ENCODE data around the gene BLACAT1. TPM values are rescaled to one million over a fixed set of nuclear protein-coding genes. Genes with fewer than 3 reads are reported as not detected.

The BLACAT1 gene
- total and polyA plus RNA-seq, 2 of the 13 experiments (the other 11 are each of a cell fraction or from before 2014, with no cell fraction given), result 1.2 to 2.8 TPM

- TF ChIP-seq ZNF674 (CRISPR knock-in tag; IDR thresholded peaks at IDR 0.05; ENCODE audit: low read depth), result no peak
- TF ChIP-seq PLSCR1 (CRISPR knock-in tag; IDR thresholded peaks at IDR 0.05; ENCODE audit: borderline replicate concordance), result no peak
- peak; percentile 65; the same call in 1 of the 2 replicates for TF ChIP-seq HIC2 (CRISPR knock-in tag; IDR thresholded peaks at IDR 0.05; ENCODE audit: low read depth)
- no peak for TF ChIP-seq CHD2 (IDR thresholded peaks at IDR 0.05; ENCODE audit: low read depth, low read length)
- no peak for TF ChIP-seq ZNF740 (CRISPR knock-in tag; IDR thresholded peaks at IDR 0.05)
- TF ChIP-seq NRL (CRISPR knock-in tag; IDR thresholded peaks at IDR 0.05; ENCODE audit: borderline replicate concordance), result no peak
- no peak for TF ChIP-seq ISL2 (CRISPR knock-in tag; IDR thresholded peaks at IDR 0.05)
- peak; percentile 78 for TF ChIP-seq PITX1 (CRISPR knock-in tag; IDR thresholded peaks at IDR 0.05)
- TF ChIP-seq MZF1 (CRISPR knock-in tag; IDR thresholded peaks at IDR 0.05; ENCODE audit: borderline replicate concordance), result no peak
- TF ChIP-seq ZNF557 (CRISPR knock-in tag; IDR thresholded peaks at IDR 0.05), result no peak
- no peak for TF ChIP-seq ZBTB2 (CRISPR knock-in tag; IDR thresholded peaks at IDR 0.05; ENCODE audit: low read depth)
- no peak for TF ChIP-seq TP53 (CRISPR knock-in tag; conservative IDR thresholded peaks at IDR 0.05)
- TF ChIP-seq ZNF607 (CRISPR knock-in tag; IDR thresholded peaks at IDR 0.05; ENCODE audit: borderline replicate concordance), result no peak
- no peak for TF ChIP-seq ZNF660 (CRISPR knock-in tag; IDR thresholded peaks at IDR 0.05; ENCODE audit: borderline replicate concordance, low read depth)
- TF ChIP-seq NONO (IDR thresholded peaks at IDR 0.05), result no peak
- TF ChIP-seq NONO (CRISPR knock-in tag; conservative IDR thresholded peaks at IDR 0.05), result peak; percentile 63; the same call in 1 of the 2 replicates
- TF ChIP-seq ZFP36 (IDR thresholded peaks at IDR 0.05; ENCODE audit: borderline replicate concordance, low read depth, low read length, partially characterized antibody), result no peak
- TF ChIP-seq CENPT (CRISPR knock-in tag; IDR thresholded peaks at IDR 0.05; ENCODE audit: low read depth), result no peak
- TF ChIP-seq PHB2 (IDR thresholded peaks at IDR 0.05; ENCODE audit: partially characterized antibody), result no peak
- TF ChIP-seq HOXA5 (CRISPR knock-in tag; IDR thresholded peaks at IDR 0.05), result no peak
- TF ChIP-seq MTA1 (CRISPR knock-in tag; IDR thresholded peaks at IDR 0.05; ENCODE audit: borderline replicate concordance), result peak; percentile 85; the same call in 1 of the 2 replicates
- no peak for TF ChIP-seq ZNF883 (CRISPR knock-in tag; IDR thresholded peaks at IDR 0.05; ENCODE audit: not compliant biosample characterization)
These were observed 36.4 kb upstream of the BLACAT1 start (continued) for GRCh38 chr1:205492201-205492667.

Measured in HepG2 (cell line).